ENCODE data around the gene ERCC6.

The ERCC6 gene

GRCh38 chr10:49542353-49542752 is 3.4 kb upstream of the ERCC6 start:
- H3K9me3 ChIP-seq (ENCODE audit: control insufficient read depth in 1 of 2, low read length in 2 of 2) = no peaks in the 10 kb centered on the region
- H3K4me1 ChIP-seq (ENCODE audit: control insufficient read depth in 1 of 2, insufficient read depth in 2 of 2, low read length in 2 of 2) = peaks cover 3 to 8% of the 10 kb centered on the region in 2 donors
- no peak overlapping the region for H3K4me3 ChIP-seq (ENCODE audit: low read depth in 1 of 2, low read length in 2 of 2)
- H3K27ac ChIP-seq (ENCODE audit: low read length) = no peak overlapping the region
- H3K27me3 ChIP-seq (ENCODE audit: low read depth, low read length) = no peaks in the 10 kb centered on the region
- no peaks in the 10 kb centered on the region for H3K36me3 ChIP-seq (ENCODE audit: control insufficient read depth in 1 of 2, insufficient read depth in 2 of 2, low read length in 2 of 2)

- no peak overlapping the region for H3K27ac ChIP-seq (ENCODE audit: low read length)
- no peaks in the 10 kb centered on the region for H3K36me3 ChIP-seq (ENCODE audit: control insufficient read depth in 1 of 2, insufficient read depth in 2 of 2, low read length in 2 of 2)
- no peaks in the 10 kb centered on the region for H3K27me3 ChIP-seq (ENCODE audit: low read depth, low read length)
- H3K4me1 ChIP-seq (ENCODE audit: control insufficient read depth in 1 of 2, insufficient read depth in 2 of 2, low read length in 2 of 2) = peaks cover 3 to 8% of the 10 kb centered on the region in 2 donors
- H3K9me3 ChIP-seq (ENCODE audit: control insufficient read depth in 1 of 2, low read length in 2 of 2) = no peaks in the 10 kb centered on the region
- H3K4me3 ChIP-seq (ENCODE audit: low read depth in 1 of 2, low read length in 2 of 2) = no peak overlapping the region
These were observed 2.8 kb upstream of the ERCC6 start for GRCh38 chr10:49541762-49542161.

GRCh38 chr10:49540056-49540797 is 1.3 kb upstream of the ERCC6 start:
- Histone ChIP-seq H3K4me1 (ENCODE audit: control insufficient read depth in 1 of 2, insufficient read depth in 2 of 2, low read length in 2 of 2) (peaks cover 3 to 8% of the 10 kb centered on the region in 2 donors), H3K4me3 (ENCODE audit: low read depth in 1 of 2, low read length in 2 of 2) (peak overlapping the region in 1 of 2 donors; percentile 84), H3K36me3 (ENCODE audit: control insufficient read depth in 1 of 2, insufficient read depth in 2 of 2, low read length in 2 of 2) (no peaks in the 10 kb centered on the region), H3K9me3 (ENCODE audit: control insufficient read depth in 1 of 2, low read length in 2 of 2) (no peaks in the 10 kb centered on the region), H3K27me3 (ENCODE audit: low read depth, low read length) (no peaks in the 10 kb centered on the region), H3K27ac (ENCODE audit: low read length) (no peak overlapping the region)

- no peaks in the 10 kb centered on the region for H3K36me3 ChIP-seq (ENCODE audit: control insufficient read depth in 1 of 2, insufficient read depth in 2 of 2, low read length in 2 of 2)
- peak overlapping the region; percentile 84 to 85 for H3K4me3 ChIP-seq (ENCODE audit: low read depth in 1 of 2, low read length in 2 of 2)
- no peaks in the 10 kb centered on the region for H3K9me3 ChIP-seq (ENCODE audit: control insufficient read depth in 1 of 2, low read length in 2 of 2)
- H3K27ac ChIP-seq (ENCODE audit: low read length) = peak overlapping the region; percentile 61
- no peaks in the 10 kb centered on the region for H3K27me3 ChIP-seq (ENCODE audit: low read depth, low read length)
- H3K4me1 ChIP-seq (ENCODE audit: control insufficient read depth in 1 of 2, insufficient read depth in 2 of 2, low read length in 2 of 2) = peaks cover 3 to 12% of the 10 kb centered on the region in 2 donors
These were observed 482 bp upstream of the ERCC6 start for GRCh38 chr10:49539320-49539885.

- Histone ChIP-seq H3K4me1 (ENCODE audit: control insufficient read depth in 1 of 2, insufficient read depth in 2 of 2, low read length in 2 of 2) (peaks cover 3 to 16% of the 10 kb centered on the region in 2 donors), H3K4me3 (ENCODE audit: low read depth in 1 of 2, low read length in 2 of 2) (no peak overlapping the region), H3K36me3 (ENCODE audit: control insufficient read depth in 1 of 2, insufficient read depth in 2 of 2, low read length in 2 of 2) (peaks cover 20 to 28% of the 10 kb centered on the region in 2 donors), H3K27ac (ENCODE audit: low read length) (no peak overlapping the region), H3K9me3 (ENCODE audit: control insufficient read depth in 1 of 2, low read length in 2 of 2) (no peaks in the 10 kb centered on the region), H3K27me3 (ENCODE audit: low read depth, low read length) (no peaks in the 10 kb centered on the region)
These were observed 4.1 kb downstream of the ERCC6 start for GRCh38 chr10:49534670-49535381.

GRCh38 chr10:49532461-49532860 is 6.5 kb downstream of the ERCC6 start:
- no peak overlapping the region for H3K27ac ChIP-seq (ENCODE audit: low read length)
- no peaks in the 10 kb centered on the region for H3K9me3 ChIP-seq (ENCODE audit: control insufficient read depth in 1 of 2, low read length in 2 of 2)
- no peak overlapping the region for H3K4me3 ChIP-seq (ENCODE audit: low read depth in 1 of 2, low read length in 2 of 2)
- peaks cover 0 to 8% of the 10 kb centered on the region in 2 donors for H3K4me1 ChIP-seq (ENCODE audit: control insufficient read depth in 1 of 2, insufficient read depth in 2 of 2, low read length in 2 of 2)
- no peaks in the 10 kb centered on the region for H3K27me3 ChIP-seq (ENCODE audit: low read depth, low read length)
- peaks cover 39 to 46% of the 10 kb centered on the region in 2 donors for H3K36me3 ChIP-seq (ENCODE audit: control insufficient read depth in 1 of 2, insufficient read depth in 2 of 2, low read length in 2 of 2)

- H3K27me3 ChIP-seq (ENCODE audit: low read depth, low read length) = no peaks in the 10 kb centered on the region
- H3K9me3 ChIP-seq (ENCODE audit: control insufficient read depth in 1 of 2, low read length in 2 of 2) = no peaks in the 10 kb centered on the region
- H3K36me3 ChIP-seq (ENCODE audit: control insufficient read depth in 1 of 2, insufficient read depth in 2 of 2, low read length in 2 of 2) = peaks cover 59 to 64% of the 10 kb centered on the region in 2 donors
- H3K4me3 ChIP-seq (ENCODE audit: low read depth in 1 of 2, low read length in 2 of 2) = no peak overlapping the region
- H3K27ac ChIP-seq (ENCODE audit: low read length) = no peak overlapping the region
- peaks cover 0 to under 1% of the 10 kb centered on the region in 2 donors for H3K4me1 ChIP-seq (ENCODE audit: control insufficient read depth in 1 of 2, insufficient read depth in 2 of 2, low read length in 2 of 2)
These were observed 9.9 kb downstream of the ERCC6 start for GRCh38 chr10:49528977-49529506.

GRCh38 chr10:49527850-49528249 is 11.1 kb downstream of the ERCC6 start:
- Histone ChIP-seq H3K4me1 (ENCODE audit: control insufficient read depth in 1 of 2, insufficient read depth in 2 of 2, low read length in 2 of 2) (no peaks in the 10 kb centered on the region), H3K36me3 (ENCODE audit: control insufficient read depth in 1 of 2, insufficient read depth in 2 of 2, low read length in 2 of 2) (peaks cover 64 to 66% of the 10 kb centered on the region in 2 donors), H3K9me3 (ENCODE audit: control insufficient read depth in 1 of 2, low read length in 2 of 2) (no peaks in the 10 kb centered on the region), H3K4me3 (ENCODE audit: low read depth in 1 of 2, low read length in 2 of 2) (no peak overlapping the region), H3K27me3 (ENCODE audit: low read depth, low read length) (no peaks in the 10 kb centered on the region), H3K27ac (ENCODE audit: low read length) (no peak overlapping the region)

GRCh38 chr10:49527061-49527460 is 11.9 kb downstream of the ERCC6 start:
- Histone ChIP-seq H3K9me3 (ENCODE audit: control insufficient read depth in 1 of 2, low read length in 2 of 2) (no peaks in the 10 kb centered on the region), H3K4me1 (ENCODE audit: control insufficient read depth in 1 of 2, insufficient read depth in 2 of 2, low read length in 2 of 2) (no peaks in the 10 kb centered on the region), H3K36me3 (ENCODE audit: control insufficient read depth in 1 of 2, insufficient read depth in 2 of 2, low read length in 2 of 2) (peaks cover 59 to 61% of the 10 kb centered on the region in 2 donors), H3K27ac (ENCODE audit: low read length) (no peak overlapping the region), H3K4me3 (ENCODE audit: low read depth in 1 of 2, low read length in 2 of 2) (no peak overlapping the region), H3K27me3 (ENCODE audit: low read depth, low read length) (no peaks in the 10 kb centered on the region)

- Histone ChIP-seq H3K27ac (ENCODE audit: low read length) (no peak overlapping the region), H3K4me1 (ENCODE audit: control insufficient read depth in 1 of 2, insufficient read depth in 2 of 2, low read length in 2 of 2) (no peaks in the 10 kb centered on the region), H3K4me3 (ENCODE audit: low read depth in 1 of 2, low read length in 2 of 2) (no peak overlapping the region), H3K9me3 (ENCODE audit: control insufficient read depth in 1 of 2, low read length in 2 of 2) (no peaks in the 10 kb centered on the region), H3K36me3 (ENCODE audit: control insufficient read depth in 1 of 2, insufficient read depth in 2 of 2, low read length in 2 of 2) (peaks cover 55 to 57% of the 10 kb centered on the region in 2 donors), H3K27me3 (ENCODE audit: low read depth, low read length) (no peaks in the 10 kb centered on the region)
These were observed 12.3 kb downstream of the ERCC6 start for GRCh38 chr10:49526619-49527018.

- H3K27ac ChIP-seq (ENCODE audit: low read length) = no peak overlapping the region
- H3K4me3 ChIP-seq (ENCODE audit: low read depth in 1 of 2, low read length in 2 of 2) = no peak overlapping the region
- peaks cover 0 to 2% of the 10 kb centered on the region in 2 donors for H3K4me1 ChIP-seq (ENCODE audit: control insufficient read depth in 1 of 2, insufficient read depth in 2 of 2, low read length in 2 of 2)
- H3K27me3 ChIP-seq (ENCODE audit: low read depth, low read length) = no peaks in the 10 kb centered on the region
- H3K36me3 ChIP-seq (ENCODE audit: control insufficient read depth in 1 of 2, insufficient read depth in 2 of 2, low read length in 2 of 2) = peaks cover 40 to 44% of the 10 kb centered on the region in 2 donors
- no peaks in the 10 kb centered on the region for H3K9me3 ChIP-seq (ENCODE audit: control insufficient read depth in 1 of 2, low read length in 2 of 2)
These were observed 14.4 kb downstream of the ERCC6 start for GRCh38 chr10:49524496-49524895.

Data from muscle layer of duodenum (tissue), 2 donors.